IMR-90 (cell line): Measurements from ENCODE around the gene KBTBD12. TPM values are rescaled to one million over a fixed set of nuclear protein-coding genes. Genes with fewer than 3 reads are reported as not detected.

Experiments
- ATAC-seq: fragments of 200-7000 bp; cut with Tn5 transposase; 2 replicates; pipeline ENCODE4 v1.9.1; 2020; ENCODE audit warnings: low read depth, mild to moderate bottlenecking, moderate library complexity
- BruUV-seq: library from RNA; stranded (reverse); fragments of 400-500 nt; replicated peaks from 2 replicates; lab custom pipeline; 2021; lab: Mats Ljungman, UMichigan
- CTCF ChIA-PET: fragments of 300-600 bp; formaldehyde crosslinking; extraction: SDS; loops from one replicate; lab custom pipeline; 2021; ENCODE audit warnings: antibody characterized with exemption; lab: Yijun Ruan, JAX
- POLR2A ChIA-PET: fragments of 300-600 bp; sonication (Branson Sonifier 250); formaldehyde crosslinking; loops from one replicate; lab custom pipeline; 2022; ENCODE audit warnings: antibody characterized with exemption; ENCODE audit not compliant: unreplicated experiment; lab: Charles Lee
- DNase-seq: peaks from one replicate; pipeline ENCODE4 v3.0.0; 2013
- H2AFZ ChIP-seq: replicated peaks from 2 replicates; pipeline ENCODE3; 2013; ENCODE audit warnings: low read length, mild to moderate bottlenecking; ENCODE audit not compliant: poor library complexity
- H2AK5ac ChIP-seq: 2 replicates; pipeline ENCODE4 v1.6.1; 2013; ENCODE audit warnings: low read depth, low read length, inconsistent platforms
- H2AK9ac ChIP-seq: replicated peaks from 2 replicates; pipeline ENCODE3; 2013; ENCODE audit warnings: mild to moderate bottlenecking, low read depth, low read length, moderate library complexity; ENCODE audit not compliant: poor library complexity
- H2BK120ac ChIP-seq: 2 replicates; pipeline ENCODE4 v1.6.1; 2013; ENCODE audit warnings: low read depth, low read length, inconsistent platforms
- H2BK15ac ChIP-seq: 3 replicates; pipeline ENCODE4 v1.6.1; 2013; ENCODE audit warnings: low read depth, low read length, inconsistent platforms
- H2BK20ac ChIP-seq: 2 replicates; pipeline ENCODE4 v1.6.1; 2013; ENCODE audit warnings: low read depth, mild to moderate bottlenecking, inconsistent platforms, low read length, moderate library complexity
- H2BK5ac ChIP-seq: 2 replicates; pipeline ENCODE4 v1.6.1; 2013; ENCODE audit warnings: mild to moderate bottlenecking, low read depth, low read length, inconsistent platforms; ENCODE audit not compliant: poor library complexity, severe bottlenecking
- H3K14ac ChIP-seq: replicated peaks from 2 replicates; pipeline ENCODE4 v1.6.1; 2013; ENCODE audit warnings: low read depth, low read length, inconsistent platforms
- H3K18ac ChIP-seq: 2 replicates; pipeline ENCODE4 v1.6.1; 2013; ENCODE audit warnings: low read depth, low read length, control low read depth
- H3K23ac ChIP-seq: 2 replicates; pipeline ENCODE4 v1.6.1; 2013; ENCODE audit warnings: low read depth, low read length, inconsistent platforms
- H3K27ac ChIP-seq: 2 replicates; pipeline ENCODE4 v1.5.1; 2013; ENCODE audit warnings: mild to moderate bottlenecking, control low read depth, low read length; ENCODE audit not compliant: insufficient read depth
- H3K27me3 ChIP-seq: 2 replicates; pipeline ENCODE4 v1.6.1; 2013; ENCODE audit warnings: low read length; ENCODE audit not compliant: control insufficient read depth, insufficient read depth
- H3K36me3 ChIP-seq: 2 replicates; pipeline ENCODE4 v1.6.1; 2013; ENCODE audit warnings: low read length, mixed read lengths; ENCODE audit not compliant: control insufficient read depth, insufficient read depth
- H3K4ac ChIP-seq: 2 replicates; pipeline ENCODE4 v1.6.1; 2013; ENCODE audit warnings: low read depth, low read length, inconsistent platforms
- H3K4me1 ChIP-seq: 2 replicates; pipeline ENCODE4 v1.6.1; 2013; ENCODE audit warnings: low read length, mixed read lengths; ENCODE audit not compliant: control insufficient read depth, insufficient read depth
- H3K4me2 ChIP-seq: 2 replicates; pipeline ENCODE4 v1.6.1; 2013; ENCODE audit warnings: low read depth, mild to moderate bottlenecking, control low read depth, low read length, moderate library complexity
- H3K4me3 ChIP-seq: 2 replicates; pipeline ENCODE4 v1.5.1; 2013; ENCODE audit warnings: low read depth, mild to moderate bottlenecking, control low read depth, low read length, moderate library complexity; ENCODE audit not compliant: insufficient read depth
- H3K56ac ChIP-seq: 2 replicates; pipeline ENCODE4 v1.6.1; 2013; ENCODE audit warnings: low read length, inconsistent platforms; ENCODE audit not compliant: insufficient read depth; ENCODE audit errors: extremely low read depth
- H3K79me1 ChIP-seq, 2 experiments: 2 replicates each; pipeline ENCODE4 v1.6.1; 2013; ENCODE audit warnings: low read length in 2 of 2, inconsistent platforms in 1 of 2, low read depth in 1 of 2
- H3K9ac ChIP-seq: 2 replicates; pipeline ENCODE4 v1.6.1; 2013; ENCODE audit warnings: low read depth, low read length, control low read depth
- H3K9me1 ChIP-seq: 2 replicates; pipeline ENCODE4 v1.6.1; 2013; ENCODE audit warnings: low read length, inconsistent platforms; ENCODE audit not compliant: insufficient read depth
- H3K9me3 ChIP-seq: 2 replicates; pipeline ENCODE4 v1.6.1; 2013; ENCODE audit warnings: low read length; ENCODE audit not compliant: control insufficient read depth, insufficient read depth
- H4K20me1 ChIP-seq: 2 replicates; pipeline ENCODE4 v1.6.1; 2013; ENCODE audit warnings: low read length, inconsistent platforms; ENCODE audit not compliant: insufficient read depth
- H4K5ac ChIP-seq: 2 replicates; pipeline ENCODE4 v1.6.1; 2013; ENCODE audit warnings: mild to moderate bottlenecking, low read depth, low read length, control low read depth
- H4K8ac ChIP-seq, 2 experiments: 2 replicates each; pipeline ENCODE4 v1.6.1; 2013; ENCODE audit warnings: low read depth in 2 of 2, low read length in 2 of 2, control low read depth in 1 of 2, inconsistent platforms in 1 of 2
- H4K91ac ChIP-seq: 2 replicates; pipeline ENCODE4 v1.6.1; 2013; ENCODE audit warnings: low read depth, low read length, inconsistent platforms; ENCODE audit not compliant: insufficient read depth
- CEBPB ChIP-seq: IDR thresholded peaks from 2 replicates; pipeline ENCODE4 v1.6.1; 2012; ENCODE audit warnings: low read depth, low read length, improper control_type of control experiment
- FOS ChIP-seq: fragments of 150-350 bp; IDR thresholded peaks from 2 replicates; pipeline ENCODE4 v1.6.1; 2016; ENCODE audit warnings: low read depth, low read length
- MAFK ChIP-seq: IDR thresholded peaks from 2 replicates; pipeline ENCODE4 v1.6.1; 2012; ENCODE audit warnings: low read depth, low read length, improper control_type of control experiment
- RCOR1 ChIP-seq: IDR thresholded peaks from 2 replicates; pipeline ENCODE4 v1.6.1; 2012; ENCODE audit warnings: mild to moderate bottlenecking, low read length, improper control_type of control experiment; ENCODE audit not compliant: insufficient replicate concordance
- RFX5 ChIP-seq: IDR thresholded peaks from 2 replicates; pipeline ENCODE4 v1.8.0; 2012; ENCODE audit warnings: low read depth, mild to moderate bottlenecking, low read length, moderate library complexity
- SMC3 ChIP-seq: fragments of 150-350 bp; IDR thresholded peaks from 2 replicates; pipeline ENCODE4 v1.6.1; 2016; ENCODE audit warnings: low read depth, mild to moderate bottlenecking, antibody characterized with exemption, low read length, moderate library complexity
- WGBS, 2 experiments: methylation state at CpG; one replicate each; pipeline versions ENCODE4 v1.1.5 to v1.1.7; 2013; ENCODE audit warnings: missing lambda C conversion rate in 2 of 2; ENCODE audit not compliant: insufficient read length in 1 of 2; ENCODE audit errors: extremely low coverage in 2 of 2; 5-methylcytosine and 5-hydroxymethylcytosine counted together
- dilution Hi-C: fragments of 300-500 bp; cut with HindIII; formaldehyde crosslinking; loops from one replicate; pipeline ENCODE4 v1.14.3; 2018; ENCODE audit warnings: low sequenced_read_pairs; ENCODE audit not compliant: unreplicated experiment
- in situ Hi-C: fragments of 300-500 bp; cut with MboI; formaldehyde crosslinking; loops from 3 replicates; pipeline ENCODE4 v1.14.3; 2019; ENCODE audit warnings: low sequenced_read_pairs, inconsistent platforms, mixed read lengths
- intact Hi-C: fragments of 100-400 bp; cut with micrococcal nuclease; formaldehyde crosslinking; loops from 2 replicates; pipeline ENCODE4 v1.10.0; 2022
- polyA plus RNA-seq, 3 experiments: library from polyadenylated mRNA; depleted of rRNA; stranded (reverse); fragments of >200 nt; gene quantifications; 2 replicates each; pipeline ENCODE4 v1.2.3, GENCODE V29; 2012; ENCODE audit warnings: low replicate concordance in 1 of 3
- total RNA-seq: library from RNA; depleted of rRNA; stranded (reverse); fragments of >200 nt; gene quantifications from 2 replicates; pipeline ENCODE4 v1.2.3, GENCODE V29; 2012

Gene KBTBD12
- total and polyA plus RNA-seq, 2 of the 4 experiments (the other 2 are of a cell fraction) = not detected

DNA sequence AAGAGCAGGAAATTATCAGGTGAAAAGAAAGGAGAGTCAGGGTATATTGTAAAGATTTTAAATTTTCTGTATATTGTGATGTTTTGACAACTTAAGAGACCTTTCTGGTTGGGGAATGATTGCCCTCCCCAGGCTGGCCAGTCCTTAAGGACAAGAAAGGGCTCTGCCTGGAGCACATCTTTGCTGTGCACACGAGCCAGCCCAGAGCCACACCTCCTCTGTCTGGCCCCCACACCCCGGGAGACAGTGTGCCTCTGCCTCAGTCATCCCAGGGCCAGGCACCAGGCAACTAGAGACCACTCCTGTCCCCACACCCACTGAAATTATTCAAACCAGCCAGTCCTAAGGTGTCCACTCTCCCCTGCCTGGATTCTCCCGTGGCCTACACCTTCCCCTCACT is 67.1 kb downstream of the KBTBD12 start:
- Histone ChIP-seq H3K56ac (no peak overlapping the region), H2AFZ (no peak overlapping the region), H3K18ac (no peak overlapping the region), H3K27me3 (peaks cover 26% of the 10 kb centered on the region), H4K91ac (no peak overlapping the region), H2BK120ac (no peak overlapping the region), H4K20me1 (no peaks in the 10 kb centered on the region), H4K8ac (no peak overlapping the region), H3K14ac (no peak overlapping the region), H2AK9ac (no peak overlapping the region), H4K5ac (no peak overlapping the region), H2AK5ac (no peak overlapping the region), H3K9me1 (no peaks in the 10 kb centered on the region), H3K79me1 (no peaks in the 10 kb centered on the region), H2BK20ac (no peak overlapping the region), H3K9me3 (no peaks in the 10 kb centered on the region), H2BK15ac (no peak overlapping the region), H2BK5ac (no peak overlapping the region), H3K4me2 (no peak overlapping the region), H3K4ac (no peak overlapping the region), H3K9ac (no peak overlapping the region), H3K23ac (no peak overlapping the region), H3K27ac (no peak overlapping the region), H3K4me1 (no peaks in the 10 kb centered on the region), H3K36me3 (no peaks in the 10 kb centered on the region), H3K4me3 (no peak overlapping the region)
- no peak for ATAC-seq
- dilution Hi-C loops = no loop called here
- BruUV-seq = no TSS peak
- ChIA-PET CTCF (no interaction called here), POLR2A (no interaction called here)
- in situ Hi-C loops = no loop called here
- no peak for DNase-seq
- WGBS, 2 experiments = no CpG with 5 or more reads among the region's 3 CpGs
- TF ChIP-seq RCOR1 (no peak), SMC3 (no peak), CEBPB (no peak), FOS (no peak), RFX5 (no peak), MAFK (no peak)
- intact Hi-C loops = no loop called here
